ENCODE data around the gene VPS50.

The VPS50 gene

GRCh38 chr7:93279541-93279940, 47.4 kb downstream of the VPS50 start:
- H3K27ac ChIP-seq = no peak overlapping the region
- no peak for TF ChIP-seq CTCF (conservative IDR thresholded peaks at IDR 0.05)

- no peak for TF ChIP-seq CTCF (conservative IDR thresholded peaks at IDR 0.05)
- H3K27ac ChIP-seq = no peak overlapping the region
Observed at GRCh38 chr7:93284908-93285307, 52.7 kb downstream of the VPS50 start.

GRCh38 chr7:93293229-93293628, 61.1 kb downstream of the VPS50 start:
- TF ChIP-seq CTCF (conservative IDR thresholded peaks at IDR 0.05) = no peak
- H3K27ac ChIP-seq = no peak overlapping the region

GRCh38 chr7:93298206-93298605, 66.0 kb downstream of the VPS50 start:
- no peak overlapping the region for H3K27ac ChIP-seq
- TF ChIP-seq CTCF (conservative IDR thresholded peaks at IDR 0.05) = no peak

- H3K27ac ChIP-seq = no peak overlapping the region
- TF ChIP-seq CTCF (conservative IDR thresholded peaks at IDR 0.05) = no peak
Observed at GRCh38 chr7:93298671-93299070, 66.5 kb downstream of the VPS50 start.

- TF ChIP-seq CTCF (conservative IDR thresholded peaks at IDR 0.05) = no peak
- no peak overlapping the region for H3K27ac ChIP-seq
Observed at GRCh38 chr7:93301736-93302135, 69.6 kb downstream of the VPS50 start.

- TF ChIP-seq CTCF (conservative IDR thresholded peaks at IDR 0.05) = no peak
- H3K27ac ChIP-seq = peak overlapping the region; percentile 24; the same call in 1 of the 2 replicates
Observed at GRCh38 chr7:93307131-93307660, 75.0 kb downstream of the VPS50 start.

All from VCaP (cell line).